A673 (cell line): ENCODE measurements around the gene ELK3.

Source experiments
- CTCF ChIP-seq: fragments of 300-800, 200-600 bp; sonication (generic); conservative IDR thresholded peaks from 2 replicates; pipeline ENCODE4 v1.5.1; 2017; ENCODE audit warnings: low read depth, mild to moderate bottlenecking, antibody characterized with exemption, low read length, moderate library complexity, mixed read lengths
- EZH2 ChIP-seq: fragments of 200-600 bp; sonication (generic); IDR thresholded peaks from 2 replicates; pipeline ENCODE4 v1.6.1; 2017; ENCODE audit warnings: borderline replicate concordance, low read depth, mild to moderate bottlenecking, mixed read lengths, antibody characterized with exemption, low read length; ENCODE audit not compliant: poor library complexity, severe bottlenecking

- TF ChIP-seq CTCF: no peak
- no peak for TF ChIP-seq EZH2
Observed at GRCh38 chr12:96198965-96199364, 4.8 kb downstream of the ELK3 start.
